ENCODE results near the gene NTHL1. TPM values are rescaled to one million over a fixed set of nuclear protein-coding genes. Genes with fewer than 3 reads are reported as not detected.

Gene NTHL1
- total RNA-seq, 1 donor from 2014 or later, result 32.3 TPM

DNA sequence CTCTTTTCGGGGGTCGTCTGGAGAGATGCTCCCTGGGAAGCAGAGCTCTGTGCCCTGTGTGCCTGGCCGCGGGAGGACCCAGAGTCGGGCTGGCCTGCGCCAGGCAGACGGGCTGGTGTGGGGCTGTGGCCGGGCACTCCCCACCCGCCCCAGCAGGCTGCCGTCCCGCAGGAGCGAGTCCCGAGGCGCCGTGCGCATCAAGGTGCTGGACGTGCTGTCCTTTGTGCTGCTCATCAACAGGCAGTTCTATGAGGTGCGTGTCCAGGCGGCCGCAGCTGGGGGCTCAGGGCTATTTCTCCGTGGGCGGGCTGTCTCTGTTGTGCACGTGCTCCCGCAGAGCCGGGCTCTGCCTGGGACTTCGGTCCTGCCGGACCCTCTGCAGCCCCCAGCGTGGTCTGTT is 15.2 kb upstream of the NTHL1 start:
- DNase-seq, result no peak

- no peak for DNase-seq
These were observed 13.9 kb upstream of the NTHL1 start for GRCh38 chr16:2061526-2061925.

GRCh38 chr16:2061023-2061422 is 13.4 kb upstream of the NTHL1 start:
- no peak for DNase-seq

DNA sequence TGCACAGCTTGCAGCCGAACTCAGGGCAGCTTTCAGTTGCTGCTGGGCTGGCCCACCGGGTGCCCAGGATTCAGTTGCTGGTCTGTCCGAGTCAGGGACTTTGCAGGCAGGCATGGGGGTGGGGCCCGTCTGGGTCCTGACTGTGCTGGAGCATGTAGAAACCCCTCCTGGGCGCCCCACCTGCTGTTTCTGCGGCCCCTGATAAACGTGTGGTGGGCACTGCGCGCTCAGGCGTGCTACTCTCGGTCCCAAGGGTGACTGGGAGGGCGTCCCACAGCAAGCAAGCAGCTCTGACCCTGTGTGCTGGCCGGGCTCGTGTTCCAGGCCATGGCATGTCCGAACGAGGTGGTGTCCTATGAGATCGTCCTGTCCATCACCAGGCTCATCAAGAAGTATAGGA is 12.7 kb upstream of the NTHL1 start:
- no peak for DNase-seq

GRCh38 chr16:2058872-2059271 is 11.2 kb upstream of the NTHL1 start:
- DNase-seq, result no peak

DNA sequence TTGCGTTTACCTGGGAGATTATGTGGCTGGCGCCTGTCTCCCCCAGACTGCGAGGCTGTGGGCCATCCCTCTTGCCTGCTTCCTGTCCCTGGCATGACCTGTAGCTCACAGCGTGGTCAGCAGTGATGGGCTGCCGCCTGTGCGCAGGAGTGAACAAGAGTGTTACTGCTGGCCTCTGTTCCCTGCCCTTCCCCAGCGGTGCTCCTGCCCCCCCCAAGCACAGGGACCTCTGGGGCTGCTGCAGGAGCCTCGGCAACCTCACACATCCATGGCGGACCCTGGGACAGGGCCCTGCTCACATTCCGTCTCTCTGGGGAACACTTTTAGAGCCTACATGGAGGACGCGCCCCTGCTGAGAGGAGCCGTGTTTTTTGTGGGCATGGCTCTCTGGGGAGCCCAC is 10.8 kb upstream of the NTHL1 start:
- DNase-seq, result no peak

DNA sequence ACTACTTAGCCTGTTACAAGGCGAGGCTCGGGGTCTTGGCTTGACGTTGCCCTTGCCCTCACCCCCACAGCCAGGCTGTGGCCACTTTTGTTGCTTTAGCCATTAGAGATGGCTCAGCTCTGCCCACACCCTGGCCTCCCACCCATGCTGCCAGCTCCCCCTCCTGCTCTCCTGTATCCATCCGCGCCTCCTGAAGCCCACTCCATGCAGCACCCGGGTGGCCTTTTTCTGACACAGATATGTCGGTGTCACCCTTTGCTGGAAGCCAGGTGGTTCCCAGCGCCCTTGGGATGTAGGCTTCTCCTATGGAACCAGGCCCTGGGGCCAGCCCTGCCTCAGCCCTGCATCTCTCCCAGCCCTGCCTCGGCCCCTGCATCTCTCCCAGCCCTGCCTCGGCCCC is 9.8 kb upstream of the NTHL1 start:
- DNase-seq, result no peak

DNA sequence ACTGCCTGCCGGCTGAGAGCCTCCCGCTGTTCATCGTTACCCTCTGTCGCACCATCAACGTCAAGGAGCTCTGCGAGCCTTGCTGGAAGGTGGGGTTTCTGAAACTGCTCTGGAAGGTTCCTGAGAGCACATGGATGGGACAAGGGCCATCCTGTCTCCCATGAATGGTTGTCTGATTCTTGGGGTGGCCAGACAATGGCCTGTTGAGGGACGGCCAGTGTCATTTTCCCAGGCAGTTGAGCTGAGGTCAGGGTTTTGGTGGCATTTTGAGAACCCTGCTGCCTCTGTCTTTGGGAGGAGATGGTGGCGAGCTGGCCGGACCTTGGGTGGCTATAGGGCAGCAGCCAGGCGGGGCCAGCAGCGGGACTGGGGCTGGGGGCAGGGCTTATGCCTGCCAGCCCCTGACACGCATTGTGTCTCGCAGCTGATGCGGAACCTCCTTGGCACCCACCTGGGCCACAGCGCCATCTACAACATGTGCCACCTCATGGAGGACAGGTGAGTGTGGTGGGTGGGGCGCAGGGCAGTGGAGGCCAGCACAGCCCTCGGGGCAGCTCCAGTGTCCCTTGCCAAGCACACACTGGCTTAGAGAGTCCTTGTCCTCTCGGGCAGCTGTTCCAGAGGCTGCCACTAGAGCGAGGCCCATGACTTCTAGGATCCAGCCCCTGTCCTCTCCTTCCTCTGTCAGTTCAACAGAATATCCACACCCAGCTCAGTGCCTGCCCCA is 9.2 kb upstream of the NTHL1 start:
- DNase-seq, result no peak

DNA sequence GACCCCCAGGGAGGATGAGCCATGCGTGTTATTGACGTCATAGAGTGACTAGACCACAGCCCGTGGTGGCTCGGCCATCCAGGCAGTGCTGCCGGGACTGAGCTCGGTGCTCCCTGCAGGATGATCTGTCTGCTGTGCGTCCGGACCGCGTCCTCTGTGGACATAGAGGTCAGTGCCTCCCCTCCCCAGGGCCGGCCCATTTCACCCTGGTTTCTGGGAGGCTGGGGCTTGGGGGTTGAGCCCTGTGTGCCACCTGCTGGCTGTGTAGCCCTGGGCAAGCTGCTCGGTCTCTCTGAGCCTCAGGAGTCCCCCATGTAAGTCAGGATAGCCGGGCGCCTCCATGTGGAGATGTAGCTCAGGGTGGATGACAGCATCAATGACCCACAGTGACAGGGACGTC is 8.4 kb upstream of the NTHL1 start:
- peak; percentile 56 for DNase-seq

GRCh38 chr16:2054543-2055245 is 7.1 kb upstream of the NTHL1 start:
- DNase-seq, result no peak

DNA sequence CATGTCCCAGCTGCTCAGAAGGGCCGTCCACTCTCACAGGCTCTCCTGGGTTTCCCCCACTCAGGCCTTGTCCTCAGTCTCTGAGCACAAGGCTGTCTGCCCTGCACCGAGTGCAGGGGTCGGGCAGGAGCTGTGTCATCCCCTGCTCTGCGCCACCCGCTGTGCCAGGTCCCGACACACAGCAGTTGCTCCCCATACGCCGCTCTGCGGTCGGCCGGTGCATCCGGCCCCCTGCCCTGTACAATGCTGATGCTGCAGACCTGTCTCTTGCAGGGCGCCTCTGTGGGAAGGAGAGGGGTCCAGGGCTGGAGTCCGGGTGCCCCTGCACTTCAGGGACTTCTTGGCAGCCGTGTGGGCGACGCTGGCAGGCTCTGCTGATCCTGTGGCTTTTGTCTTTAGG is 6.3 kb upstream of the NTHL1 start:
- no peak for DNase-seq

DNA sequence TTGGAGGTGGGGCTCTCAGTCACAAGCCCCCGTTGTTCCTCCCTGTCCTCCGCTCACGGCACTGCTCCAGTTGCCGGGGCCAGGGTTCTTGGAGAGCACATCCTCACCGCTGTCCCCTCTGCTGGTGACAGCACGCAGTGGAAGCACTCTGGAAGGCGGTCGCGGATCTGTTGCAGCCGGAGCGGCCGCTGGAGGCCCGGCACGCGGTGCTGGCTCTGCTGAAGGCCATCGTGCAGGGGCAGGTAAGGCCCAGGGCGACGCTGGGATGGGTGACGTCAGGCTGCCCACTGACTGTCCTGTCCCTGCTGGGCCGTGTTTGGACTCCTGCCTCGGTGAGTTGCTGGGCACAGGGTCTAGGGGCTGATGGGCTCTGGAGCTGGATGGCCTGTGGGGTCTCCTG is 5.6 kb upstream of the NTHL1 start:
- no peak for DNase-seq

GRCh38 chr16:2048116-2048543 is 496 bp upstream of the NTHL1 start:
- peak; percentile 37 for DNase-seq

- DNase-seq, result no peak
These were observed 723 bp downstream of the NTHL1 start for GRCh38 chr16:2046893-2047329.

DNA sequence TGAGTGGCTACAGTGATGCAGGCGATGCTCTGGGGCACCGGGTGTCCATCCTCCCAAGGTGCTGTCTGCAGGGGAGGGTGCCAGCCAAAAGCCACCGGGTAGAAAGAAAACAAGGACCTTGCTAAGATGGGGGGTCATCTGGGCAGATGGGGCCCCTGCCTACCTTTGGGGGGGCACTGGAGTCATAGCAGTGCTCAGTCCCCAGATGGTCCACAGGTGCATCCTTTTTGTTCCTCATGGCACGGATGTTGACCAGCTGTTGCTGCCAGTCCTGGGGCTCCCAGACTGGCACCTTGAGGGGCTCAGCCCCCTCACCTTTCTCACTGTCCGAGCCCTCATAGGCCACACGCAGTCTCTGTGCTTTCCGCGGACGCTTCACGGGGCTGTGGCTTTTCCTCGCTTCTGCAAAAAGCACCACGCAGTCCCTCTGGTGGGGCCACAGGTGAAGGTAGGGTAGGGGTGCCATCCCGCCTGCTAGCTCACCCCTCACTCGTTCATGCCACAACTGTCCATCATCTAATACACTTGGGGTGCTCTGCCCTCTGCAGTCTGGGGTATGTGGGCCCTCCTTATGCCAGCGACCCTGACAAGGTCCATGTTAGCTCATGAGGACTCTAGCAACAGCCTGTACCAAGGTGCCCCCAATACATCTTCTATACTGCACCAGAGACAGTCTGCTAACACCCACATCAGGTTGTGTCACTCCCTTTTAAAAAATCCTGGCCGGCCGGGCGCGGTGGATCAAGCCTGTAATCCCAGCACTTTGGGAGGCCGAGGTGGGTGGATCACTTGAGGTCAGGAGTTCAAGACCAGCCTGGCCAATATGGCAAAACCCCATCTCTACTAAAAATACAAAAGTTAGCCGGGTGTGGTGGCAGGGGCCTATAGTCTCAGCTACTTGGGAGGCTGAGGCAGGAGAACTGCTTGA is 1.4 kb downstream of the NTHL1 start:
- DNase-seq, result no peak

GRCh38 chr16:2044541-2044940 is 3.1 kb downstream of the NTHL1 start:
- no peak for DNase-seq

- DNase-seq, result peak; percentile 75
These were observed 3.8 kb downstream of the NTHL1 start for GRCh38 chr16:2043667-2044451.

DNA sequence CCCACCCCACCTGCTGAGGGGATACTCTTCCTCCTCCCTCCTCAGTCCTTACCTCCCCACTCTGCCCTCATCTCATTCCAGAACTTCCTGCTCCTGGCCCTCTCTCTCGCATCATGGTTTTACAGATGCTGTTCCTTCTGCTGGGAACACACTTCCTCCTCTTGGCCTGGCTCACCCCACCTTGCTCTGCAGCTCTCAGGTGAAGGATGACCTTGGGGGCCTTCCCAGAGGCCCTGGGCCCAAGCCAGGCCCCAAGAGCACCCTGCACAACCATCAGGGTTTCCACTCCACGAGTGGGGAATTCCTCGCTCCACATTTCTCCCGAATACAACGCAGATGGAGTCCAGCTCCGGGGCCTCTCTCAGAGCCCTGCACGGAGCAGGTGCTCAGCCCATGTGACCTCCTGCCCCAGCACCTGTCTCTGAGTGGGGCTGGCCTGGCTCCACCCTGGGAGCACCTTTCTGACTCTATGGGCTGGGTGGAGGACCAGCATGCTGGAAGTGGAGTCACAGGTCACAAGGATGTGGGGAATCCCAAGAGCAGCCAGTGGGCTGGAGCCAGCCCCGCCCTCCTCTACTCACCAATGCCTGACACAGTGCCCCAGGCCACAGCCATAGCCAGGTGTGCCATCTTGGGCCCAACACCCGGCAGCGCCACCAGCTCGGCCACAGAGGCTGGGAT is 4.5 kb downstream of the NTHL1 start:
- no peak for DNase-seq

GRCh38 chr16:2042171-2042985 is 5.3 kb downstream of the NTHL1 start:
- no peak for DNase-seq

- no peak for DNase-seq
These were observed 6.7 kb downstream of the NTHL1 start for GRCh38 chr16:2040787-2041522.
